Limb (tissue), 2 donors: Measurements from ENCODE around the gene HOXB1.
"Not testable (repeated sequence)": the region's sequence is repeated elsewhere in the genome, so short reads cannot be mapped to it uniquely, and the experiment has no call there.

ENCODE experiments used
- DNase-seq, 2 donors: peaks; one replicate each; pipeline ENCODE4 v3.0.0-alpha.2; 2016; ENCODE audit errors: extremely low spot score in 2 of 2

Gene HOXB1

GRCh38 chr17:48499735-48500434, 30.9 kb downstream of the HOXB1 start:
- no peak for DNase-seq

- no peak for DNase-seq
Observed at GRCh38 chr17:48499248-48499647, 31.6 kb downstream of the HOXB1 start.

GRCh38 chr17:48498164-48498850, 32.5 kb downstream of the HOXB1 start:
- no peak for DNase-seq

- no peak for DNase-seq
Observed at GRCh38 chr17:48497103-48497502, 33.7 kb downstream of the HOXB1 start.

- DNase-seq = no peak
Observed at GRCh38 chr17:48494335-48494734, 36.5 kb downstream of the HOXB1 start.

GRCh38 chr17:48492401-48493298, 38.2 kb downstream of the HOXB1 start:
- peak; percentile 53 to 85 for DNase-seq

GRCh38 chr17:48491527-48492273, 39.1 kb downstream of the HOXB1 start:
- no peak for DNase-seq

GRCh38 chr17:48490451-48490892, 40.3 kb downstream of the HOXB1 start:
- no peak for DNase-seq

- DNase-seq = no peak
Observed at GRCh38 chr17:48489781-48490180, 41.0 kb downstream of the HOXB1 start.

GRCh38 chr17:48488548-48489106, 42.2 kb downstream of the HOXB1 start:
- no peak for DNase-seq

GRCh38 chr17:48487221-48487620, 43.6 kb downstream of the HOXB1 start:
- no peak for DNase-seq

- no peak for DNase-seq
Observed at GRCh38 chr17:48486557-48486956, 44.3 kb downstream of the HOXB1 start.

- DNase-seq = no peak
Observed at GRCh38 chr17:48484850-48485249, 46.0 kb downstream of the HOXB1 start.

GRCh38 chr17:48484256-48484655, 46.6 kb downstream of the HOXB1 start:
- DNase-seq = no peak

- DNase-seq = peak; percentile 77 to 87
Observed at GRCh38 chr17:48483471-48484131, 47.2 kb downstream of the HOXB1 start.

GRCh38 chr17:48483004-48483403, 47.8 kb downstream of the HOXB1 start:
- DNase-seq = no peak

- DNase-seq = not testable (repeated sequence)
Observed at GRCh38 chr17:48482301-48482700, 48.5 kb downstream of the HOXB1 start.

- DNase-seq = no peak
Observed at GRCh38 chr17:48479014-48479402, 51.8 kb downstream of the HOXB1 start.
